ENCODE results near the gene SV2C. TPM values are rescaled to one million over a fixed set of nuclear protein-coding genes. Genes with fewer than 3 reads are reported as not detected.

The SV2C gene
- total and polyA plus RNA-seq, 4 donors = under 0.01 to 0.04 (median 0.03) TPM; not detected in 1

DNA sequence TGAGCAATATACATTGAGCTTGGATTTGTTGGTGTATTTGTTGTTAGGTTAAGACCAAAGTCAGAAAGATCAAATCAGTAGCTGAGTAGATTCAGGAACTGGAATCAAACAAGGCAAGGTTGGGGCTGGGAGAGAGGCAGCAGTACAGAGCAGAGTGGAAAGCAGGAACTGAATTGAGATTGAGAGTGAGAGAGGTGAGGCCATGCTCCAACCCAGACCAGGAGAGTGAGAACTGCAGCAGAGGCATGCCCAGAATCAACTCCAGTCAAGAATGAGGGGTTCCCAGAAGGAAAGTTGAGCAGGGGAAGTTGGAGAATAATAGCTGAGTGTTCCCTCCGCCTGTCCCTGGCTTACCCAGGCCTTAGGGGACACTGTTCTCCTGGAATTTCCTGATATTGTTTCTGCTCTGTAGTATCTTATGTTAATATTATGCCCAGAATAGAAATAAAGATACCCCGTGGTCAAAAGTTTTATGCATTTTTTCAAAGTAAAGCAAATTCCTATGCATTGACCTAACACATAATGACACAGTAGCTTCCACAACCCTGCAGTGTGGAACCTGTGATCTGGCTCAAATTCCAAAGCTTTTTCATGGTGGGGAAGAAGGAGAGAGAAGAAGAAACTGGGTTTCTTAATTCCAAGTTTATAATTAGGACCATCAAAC is 82.7 kb downstream of the SV2C start (continued):
- TF ChIP-seq EGR1 (IDR thresholded peaks at IDR 0.05; ENCODE audit: low read depth in 2 of 2) (no peak), GABPA (IDR thresholded peaks at IDR 0.05 in 1 of 2, conservative IDR thresholded peaks at IDR 0.05 in 1 of 2) (no peak)

DNA sequence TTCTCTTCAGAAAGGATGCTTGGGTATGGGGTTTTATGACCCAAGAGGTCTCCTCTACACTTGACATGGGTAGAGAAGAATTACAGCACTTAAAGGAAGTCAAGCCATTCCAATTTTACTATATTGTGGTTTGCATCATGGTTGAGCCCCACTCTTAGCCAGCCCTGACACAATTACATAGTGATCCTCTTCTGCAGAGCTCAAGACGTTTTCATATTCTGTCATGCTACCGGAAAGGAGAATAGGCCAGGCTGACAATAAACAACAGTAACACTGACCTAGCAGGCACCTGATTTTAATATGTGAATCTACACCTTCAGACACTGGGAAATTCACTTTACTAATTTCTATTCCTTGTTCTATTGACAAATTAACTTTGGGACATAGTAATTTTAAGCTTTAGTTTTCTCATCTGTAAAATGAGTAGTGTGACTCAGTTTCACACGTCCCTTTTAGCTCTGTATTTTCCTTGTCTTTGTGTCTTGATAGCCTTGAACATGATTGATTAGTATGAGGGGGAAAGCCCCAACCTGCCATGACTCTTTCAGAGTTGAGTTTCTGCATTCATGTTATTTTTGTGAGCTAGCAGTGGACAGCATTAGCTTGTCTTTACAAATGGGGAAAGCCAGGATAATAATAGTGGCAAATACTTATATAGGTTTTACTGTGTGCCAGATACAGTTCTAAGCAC is 83.8 kb downstream of the SV2C start:
- H3K4me3 ChIP-seq (ENCODE audit: low read depth in 1 of 3, low read length in 3 of 3) = no peak overlapping the region
- 64% methylated on average over 3 of the region's 3 CpGs for WGBS
- no peak overlapping the region for H3K9ac ChIP-seq (ENCODE audit: low read depth in 1 of 2, low read length in 2 of 2)
- H3K27me3 ChIP-seq (ENCODE audit: control insufficient read depth in 4 of 4, insufficient read depth in 4 of 4, low read length in 3 of 4) = no peaks in the 10 kb centered on the region
- no peak overlapping the region for H3K27ac ChIP-seq (ENCODE audit: low read depth in 1 of 2, low read length in 2 of 2)
- H3K36me3 ChIP-seq (ENCODE audit: control insufficient read depth in 4 of 4, insufficient read depth in 3 of 4, low read depth in 1 of 4, low read length in 3 of 4) = no peaks in the 10 kb centered on the region
- DNase-seq (ENCODE audit: low spot score) = no peak
- H3K4me1 ChIP-seq (ENCODE audit: control insufficient read depth in 4 of 4, insufficient read depth in 4 of 4, low read length in 3 of 4) = no peaks in the 10 kb centered on the region
- peaks cover 0 to 5% (median 0%) of the 10 kb centered on the region in 4 donors for H3K9me3 ChIP-seq (ENCODE audit: control insufficient read depth in 4 of 4, low read length in 3 of 4)
- TF ChIP-seq NR2F2 (IDR thresholded peaks at IDR 0.05) (no peak), RXRA (IDR thresholded peaks at IDR 0.05) (no peak), HNF4A (conservative IDR thresholded peaks at IDR 0.05) (no peak), EGR1 (IDR thresholded peaks at IDR 0.05; ENCODE audit: low read depth in 2 of 2) (no peak), HNF4G (IDR thresholded peaks at IDR 0.05) (no peak), FOXA2 (IDR thresholded peaks at IDR 0.05) (no peak), SP1 (IDR thresholded peaks at IDR 0.05) (no peak), TAF1 (conservative IDR thresholded peaks at IDR 0.05) (no peak)
- TF ChIP-seq, protein P1, sequence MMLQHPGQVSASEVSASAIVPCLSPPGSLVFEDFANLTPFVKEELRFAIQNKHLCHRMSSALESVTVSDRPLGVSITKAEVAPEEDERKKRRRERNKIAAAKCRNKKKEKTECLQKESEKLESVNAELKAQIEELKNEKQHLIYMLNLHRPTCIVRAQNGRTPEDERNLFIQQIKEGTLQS (IDR thresholded peaks at IDR 0.05) = no peak
- TF ChIP-seq, protein P2, sequence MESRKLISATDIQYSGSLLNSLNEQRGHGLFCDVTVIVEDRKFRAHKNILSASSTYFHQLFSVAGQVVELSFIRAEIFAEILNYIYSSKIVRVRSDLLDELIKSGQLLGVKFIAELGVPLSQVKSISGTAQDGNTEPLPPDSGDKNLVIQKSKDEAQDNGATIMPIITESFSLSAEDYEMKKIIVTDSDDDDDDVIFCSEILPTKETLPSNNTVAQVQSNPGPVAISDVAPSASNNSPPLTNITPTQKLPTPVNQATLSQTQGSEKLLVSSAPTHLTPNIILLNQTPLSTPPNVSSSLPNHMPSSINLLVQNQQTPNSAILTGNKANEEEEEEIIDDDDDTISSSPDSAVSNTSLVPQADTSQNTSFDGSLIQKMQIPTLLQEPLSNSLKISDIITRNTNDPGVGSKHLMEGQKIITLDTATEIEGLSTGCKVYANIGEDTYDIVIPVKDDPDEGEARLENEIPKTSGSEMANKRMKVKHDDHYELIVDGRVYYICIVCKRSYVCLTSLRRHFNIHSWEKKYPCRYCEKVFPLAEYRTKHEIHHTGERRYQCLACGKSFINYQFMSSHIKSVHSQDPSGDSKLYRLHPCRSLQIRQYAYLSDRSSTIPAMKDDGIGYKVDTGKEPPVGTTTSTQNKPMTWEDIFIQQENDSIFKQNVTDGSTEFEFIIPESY (IDR thresholded peaks at IDR 0.05) = no peak

DNA sequence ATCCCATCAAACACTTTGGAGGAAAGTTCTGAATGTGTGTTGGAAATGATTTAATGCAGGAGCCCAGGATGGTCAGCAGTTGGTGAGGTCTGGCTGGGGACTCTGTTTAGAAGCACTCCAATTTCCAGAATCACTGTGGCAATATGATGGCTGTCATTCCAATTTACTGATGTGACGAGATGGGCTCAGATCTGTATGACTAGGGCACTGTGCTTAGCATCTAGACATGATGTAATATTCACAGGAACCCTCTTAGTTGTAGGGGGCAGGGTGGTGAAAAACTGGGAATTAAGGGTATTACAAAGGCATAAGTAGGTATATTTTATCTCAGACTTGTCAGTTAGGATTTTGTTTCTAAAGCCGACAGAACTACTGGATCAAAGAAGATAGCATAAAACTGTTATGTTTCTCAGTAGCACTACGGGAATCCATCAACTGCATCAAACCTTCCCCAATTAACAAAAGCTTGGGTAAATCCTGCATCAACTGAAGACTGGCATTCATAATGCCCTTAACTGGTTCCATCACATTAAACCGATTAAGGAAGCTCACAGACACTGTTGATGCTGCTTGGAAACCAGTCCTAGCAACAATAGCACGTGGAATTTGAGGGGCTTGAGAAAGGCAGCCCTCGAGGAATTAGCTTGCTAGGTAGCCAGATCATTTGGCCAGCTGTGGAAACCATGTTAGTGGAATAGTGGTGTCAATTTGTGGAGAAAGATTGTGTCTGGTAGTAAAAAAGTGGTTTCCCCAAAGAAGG is 86.1 kb downstream of the SV2C start:
- Histone ChIP-seq H3K9ac (ENCODE audit: low read depth in 1 of 2, low read length in 2 of 2) (no peak overlapping the region), H3K27ac (ENCODE audit: low read depth in 1 of 2, low read length in 2 of 2) (no peak overlapping the region), H3K9me3 (ENCODE audit: control insufficient read depth in 4 of 4, low read length in 3 of 4) (peaks cover 0 to 5% (median 0%) of the 10 kb centered on the region in 4 donors), H3K27me3 (ENCODE audit: control insufficient read depth in 4 of 4, insufficient read depth in 4 of 4, low read length in 3 of 4) (no peaks in the 10 kb centered on the region), H3K4me3 (ENCODE audit: low read depth in 1 of 3, low read length in 3 of 3) (no peak overlapping the region), H3K36me3 (ENCODE audit: control insufficient read depth in 4 of 4, insufficient read depth in 3 of 4, low read depth in 1 of 4, low read length in 3 of 4) (no peaks in the 10 kb centered on the region), H3K4me1 (ENCODE audit: control insufficient read depth in 4 of 4, insufficient read depth in 4 of 4, low read length in 3 of 4) (no peaks in the 10 kb centered on the region)
- TF ChIP-seq EGR1 (IDR thresholded peaks at IDR 0.05; ENCODE audit: low read depth in 2 of 2) = no peak
- no peak for DNase-seq (ENCODE audit: low spot score)
- WGBS = 75% methylated on average over 6 of the region's 6 CpGs

DNA sequence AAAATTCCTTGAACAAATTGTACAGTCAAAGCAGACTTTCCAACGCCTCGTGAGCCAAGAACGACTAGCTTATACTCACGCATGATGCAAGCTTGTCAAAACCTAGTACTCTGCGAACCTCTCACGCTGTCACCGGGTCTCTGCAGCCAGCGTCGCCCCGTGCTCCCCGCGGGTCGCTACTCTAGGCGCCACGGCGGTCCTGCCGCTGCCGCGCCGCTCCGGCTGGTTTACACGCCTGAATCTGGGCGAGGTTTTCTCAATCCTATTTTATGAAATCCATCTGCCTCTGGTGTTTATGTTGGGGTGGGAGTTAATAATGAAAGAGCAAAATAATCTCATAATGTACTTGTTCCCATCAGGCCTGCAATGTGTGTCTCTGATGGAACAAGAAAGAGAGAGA is 90.9 kb downstream of the SV2C start:
- Histone ChIP-seq H3K27me3 (ENCODE audit: control insufficient read depth in 4 of 4, insufficient read depth in 4 of 4, low read length in 3 of 4) (no peaks in the 10 kb centered on the region), H3K27ac (ENCODE audit: low read depth in 1 of 2, low read length in 2 of 2) (no peak overlapping the region), H3K9ac (ENCODE audit: low read depth in 1 of 2, low read length in 2 of 2) (no peak overlapping the region), H3K36me3 (ENCODE audit: control insufficient read depth in 4 of 4, insufficient read depth in 3 of 4, low read depth in 1 of 4, low read length in 3 of 4) (no peaks in the 10 kb centered on the region), H3K4me1 (ENCODE audit: control insufficient read depth in 4 of 4, insufficient read depth in 4 of 4, low read length in 3 of 4) (no peaks in the 10 kb centered on the region), H3K9me3 (ENCODE audit: control insufficient read depth in 4 of 4, low read length in 3 of 4) (no peaks in the 10 kb centered on the region), H3K4me3 (ENCODE audit: low read depth in 1 of 3, low read length in 3 of 3) (no peak overlapping the region)
- DNase-seq (ENCODE audit: low spot score) = no peak
- TF ChIP-seq, protein P2 (IDR thresholded peaks at IDR 0.05) = no peak
- TF ChIP-seq, protein P3, sequence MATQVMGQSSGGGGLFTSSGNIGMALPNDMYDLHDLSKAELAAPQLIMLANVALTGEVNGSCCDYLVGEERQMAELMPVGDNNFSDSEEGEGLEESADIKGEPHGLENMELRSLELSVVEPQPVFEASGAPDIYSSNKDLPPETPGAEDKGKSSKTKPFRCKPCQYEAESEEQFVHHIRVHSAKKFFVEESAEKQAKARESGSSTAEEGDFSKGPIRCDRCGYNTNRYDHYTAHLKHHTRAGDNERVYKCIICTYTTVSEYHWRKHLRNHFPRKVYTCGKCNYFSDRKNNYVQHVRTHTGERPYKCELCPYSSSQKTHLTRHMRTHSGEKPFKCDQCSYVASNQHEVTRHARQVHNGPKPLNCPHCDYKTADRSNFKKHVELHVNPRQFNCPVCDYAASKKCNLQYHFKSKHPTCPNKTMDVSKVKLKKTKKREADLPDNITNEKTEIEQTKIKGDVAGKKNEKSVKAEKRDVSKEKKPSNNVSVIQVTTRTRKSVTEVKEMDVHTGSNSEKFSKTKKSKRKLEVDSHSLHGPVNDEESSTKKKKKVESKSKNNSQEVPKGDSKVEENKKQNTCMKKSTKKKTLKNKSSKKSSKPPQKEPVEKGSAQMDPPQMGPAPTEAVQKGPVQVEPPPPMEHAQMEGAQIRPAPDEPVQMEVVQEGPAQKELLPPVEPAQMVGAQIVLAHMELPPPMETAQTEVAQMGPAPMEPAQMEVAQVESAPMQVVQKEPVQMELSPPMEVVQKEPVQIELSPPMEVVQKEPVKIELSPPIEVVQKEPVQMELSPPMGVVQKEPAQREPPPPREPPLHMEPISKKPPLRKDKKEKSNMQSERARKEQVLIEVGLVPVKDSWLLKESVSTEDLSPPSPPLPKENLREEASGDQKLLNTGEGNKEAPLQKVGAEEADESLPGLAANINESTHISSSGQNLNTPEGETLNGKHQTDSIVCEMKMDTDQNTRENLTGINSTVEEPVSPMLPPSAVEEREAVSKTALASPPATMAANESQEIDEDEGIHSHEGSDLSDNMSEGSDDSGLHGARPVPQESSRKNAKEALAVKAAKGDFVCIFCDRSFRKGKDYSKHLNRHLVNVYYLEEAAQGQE (IDR thresholded peaks at IDR 0.05) = no peak
- no peak for TF ChIP-seq FOXA2 (IDR thresholded peaks at IDR 0.05)
- TF ChIP-seq EGR1 (IDR thresholded peaks at IDR 0.05; ENCODE audit: low read depth in 2 of 2) = no peak
- TF ChIP-seq GABPA (IDR thresholded peaks at IDR 0.05 in 1 of 2, conservative IDR thresholded peaks at IDR 0.05 in 1 of 2) = no peak
- no peak for TF ChIP-seq TAF1 (conservative IDR thresholded peaks at IDR 0.05)
- no peak for TF ChIP-seq JUND (IDR thresholded peaks at IDR 0.05)
- no peak for TF ChIP-seq RAD21 (IDR thresholded peaks at IDR 0.05)
- 96% methylated on average over 23 of the region's 23 CpGs for WGBS

All from liver (tissue), 9 donors.